ENCODE measurements around the gene HEXIM2.

The HEXIM2 gene

DNA sequence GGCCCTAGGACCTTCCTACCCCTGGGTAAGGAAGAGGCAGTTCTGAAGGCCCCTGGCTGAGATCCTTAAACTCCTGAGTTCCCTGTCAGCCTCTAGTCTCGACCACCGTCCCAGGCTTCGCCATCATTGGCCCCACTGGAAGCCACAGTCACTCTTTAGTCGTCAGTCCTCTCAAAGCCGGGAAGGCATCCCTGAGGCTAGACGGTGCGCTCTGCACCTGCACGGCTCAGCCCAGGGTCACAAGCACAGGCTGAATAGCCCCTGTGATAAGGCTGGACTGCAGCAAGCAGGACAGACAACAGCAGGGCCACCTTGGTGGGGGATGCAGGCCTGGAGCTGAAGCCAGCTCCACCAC lies 16.7 kb upstream of the HEXIM2 start:
- DNase-seq = no peak

DNA sequence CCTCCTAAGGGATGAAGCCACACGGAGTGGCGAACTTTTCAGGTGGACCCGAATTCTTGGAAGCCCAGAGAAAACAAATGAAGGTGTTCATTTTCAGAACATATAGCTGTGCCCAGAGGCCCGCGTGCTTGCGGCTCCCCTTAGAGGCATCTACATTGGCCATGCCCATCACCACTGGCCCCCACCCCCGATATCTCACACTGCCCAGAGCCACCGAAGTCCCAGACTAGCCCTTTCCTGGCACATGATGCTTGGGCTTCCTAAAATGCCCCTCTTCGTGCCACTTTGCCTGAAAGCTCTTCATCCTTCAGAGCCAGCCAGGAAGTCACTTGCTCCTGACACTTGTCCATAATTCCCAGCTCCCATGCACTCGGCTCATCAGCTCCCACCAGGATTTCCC lies 15.5 kb upstream of the HEXIM2 start:
- DNase-seq = no peak

DNA sequence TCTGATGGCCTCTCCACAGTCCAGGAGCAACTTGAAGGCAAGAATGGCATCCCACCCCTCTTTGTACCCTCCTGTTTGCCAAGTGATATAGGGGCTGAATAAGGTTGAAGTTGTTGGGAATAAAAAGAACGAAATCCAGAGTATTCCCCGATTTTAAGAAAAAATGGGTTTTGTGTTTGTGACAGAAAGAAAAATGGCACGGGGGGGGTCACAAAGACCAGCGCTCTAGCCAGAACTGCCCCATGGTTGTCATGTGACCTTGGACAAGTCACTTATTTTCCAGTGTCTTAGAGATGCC lies 15.1 kb upstream of the HEXIM2 start:
- DNase-seq = no peak

DNA sequence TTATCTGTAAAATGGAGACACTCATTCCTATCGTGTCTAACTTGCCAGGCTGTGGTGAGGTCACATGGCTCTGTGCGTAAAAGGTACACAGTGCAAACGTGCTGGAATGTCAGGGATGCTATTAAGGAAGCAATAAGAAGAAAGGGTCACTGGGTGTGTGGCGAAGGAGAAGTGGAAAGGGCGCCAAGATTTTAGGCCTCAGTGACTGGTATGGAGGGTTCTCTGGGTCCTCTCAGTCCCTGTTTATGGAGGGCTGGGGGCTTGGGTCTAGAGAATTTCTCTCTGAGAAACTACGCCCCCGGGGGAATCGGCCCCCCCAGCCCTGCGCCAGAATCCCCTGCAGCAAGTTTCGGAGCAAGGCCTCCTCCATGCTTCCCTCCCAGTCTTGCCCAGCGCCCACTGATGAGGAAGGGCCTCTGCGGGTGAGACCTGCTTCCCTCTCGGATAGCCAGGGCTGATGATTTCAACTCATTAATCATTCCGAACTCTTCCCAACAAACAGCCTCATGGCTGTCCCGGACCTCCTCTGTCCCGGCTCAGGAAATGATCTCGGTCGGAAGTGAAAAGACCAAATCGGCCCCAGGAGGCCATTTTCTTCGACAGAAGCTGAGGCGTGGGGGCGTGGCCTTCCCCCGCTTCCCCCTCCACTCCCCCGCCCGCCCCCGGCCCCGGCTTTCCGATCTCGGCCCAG lies 14.6 kb upstream of the HEXIM2 start:
- peak; percentile 71 to 89 for DNase-seq

DNA sequence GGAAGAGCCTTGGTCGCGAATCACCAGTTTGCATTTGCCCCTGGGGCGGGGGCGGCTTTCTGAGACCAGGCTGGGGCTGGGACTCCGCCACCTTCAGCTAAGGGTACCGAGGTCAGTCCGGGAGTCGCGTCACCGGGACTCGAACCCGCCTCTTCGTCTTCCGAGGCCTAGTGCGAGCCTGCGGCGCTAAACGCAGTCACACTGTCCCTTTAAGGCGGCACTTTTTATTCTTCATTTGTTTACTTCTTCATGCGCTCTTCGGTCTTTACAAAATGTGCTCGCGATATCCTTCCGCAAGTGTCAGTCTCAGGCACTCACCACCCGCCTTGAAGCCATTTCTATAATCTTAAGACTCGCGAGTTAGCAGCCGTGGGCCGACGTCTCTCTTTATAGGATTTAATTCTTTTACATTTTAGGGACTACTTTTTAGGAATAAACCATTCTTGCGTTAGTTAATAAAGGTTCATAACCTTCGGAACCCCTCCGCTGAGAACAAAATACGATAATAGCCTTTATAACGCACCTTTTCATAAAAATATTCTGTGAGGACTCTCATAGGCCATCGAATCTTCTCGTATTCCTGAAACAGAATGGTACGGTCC lies 14.0 kb upstream of the HEXIM2 start:
- peak; percentile 91 to 95 for DNase-seq

DNA sequence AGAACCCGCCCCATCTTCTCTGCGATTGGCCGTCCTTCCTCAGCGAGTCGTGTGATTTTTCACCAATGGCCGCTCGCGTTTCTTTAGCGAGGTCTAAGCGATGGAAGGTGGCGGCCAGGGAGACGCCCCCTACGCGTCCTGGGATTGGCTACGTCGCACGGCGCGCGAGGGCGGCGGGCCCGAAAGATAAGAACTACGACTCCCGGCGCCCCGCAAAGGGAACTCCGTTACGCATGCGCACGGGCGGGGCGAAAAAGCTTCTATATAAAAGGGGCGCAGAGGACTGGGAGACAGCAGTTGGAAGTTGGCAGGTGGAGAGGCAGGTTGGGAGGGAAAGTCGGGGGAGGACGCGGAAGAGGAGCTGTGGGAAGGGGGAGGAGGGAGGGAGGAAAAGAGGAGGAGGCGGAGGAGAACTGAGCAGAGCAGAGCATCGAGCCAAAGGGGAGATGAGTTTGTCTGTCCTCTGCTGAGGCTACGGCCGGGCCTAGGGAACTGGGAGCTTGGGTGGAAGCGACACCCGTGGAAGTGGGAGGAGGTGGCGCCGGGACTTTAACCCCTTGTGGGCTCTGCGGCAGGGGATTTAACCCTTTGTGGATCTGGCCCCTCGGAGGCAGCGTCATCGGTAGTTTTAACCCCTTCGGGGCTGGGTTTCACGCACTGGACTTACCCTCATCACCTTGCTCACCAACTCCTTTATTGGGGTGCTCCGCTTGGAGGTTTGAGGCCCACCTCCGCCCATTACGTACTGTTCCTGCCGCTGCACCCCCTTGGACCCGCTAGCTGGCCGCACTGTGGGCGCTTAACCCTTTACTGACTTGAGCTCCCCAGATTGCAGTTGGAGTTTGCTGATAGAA lies 13.3 kb upstream of the HEXIM2 start, which contains the start of gene HEXIM1:
HEXIM1 (plus strand) TSS at position 293 of the 854 bp plus-strand sequence. CDS start 716 bp downstream, outside the sequence.
- peak; percentile 99 to 100 for DNase-seq

DNA sequence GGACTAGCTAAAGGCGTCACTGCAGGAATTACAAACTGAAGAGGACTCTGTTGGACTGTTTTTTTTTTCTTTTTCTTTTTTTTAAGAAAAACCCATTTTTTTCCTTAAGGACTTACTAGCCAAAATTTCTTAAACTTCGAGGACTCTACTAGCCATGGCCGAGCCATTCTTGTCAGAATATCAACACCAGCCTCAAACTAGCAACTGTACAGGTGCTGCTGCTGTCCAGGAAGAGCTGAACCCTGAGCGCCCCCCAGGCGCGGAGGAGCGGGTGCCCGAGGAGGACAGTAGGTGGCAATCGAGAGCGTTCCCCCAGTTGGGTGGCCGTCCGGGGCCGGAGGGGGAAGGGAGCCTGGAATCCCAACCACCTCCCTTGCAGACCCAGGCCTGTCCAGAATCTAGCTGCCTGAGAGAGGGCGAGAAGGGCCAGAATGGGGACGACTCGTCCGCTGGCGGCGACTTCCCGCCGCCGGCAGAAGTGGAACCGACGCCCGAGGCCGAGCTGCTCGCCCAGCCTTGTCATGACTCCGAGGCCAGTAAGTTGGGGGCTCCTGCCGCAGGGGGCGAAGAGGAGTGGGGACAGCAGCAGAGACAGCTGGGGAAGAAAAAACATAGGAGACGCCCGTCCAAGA lies 12.5 kb upstream of the HEXIM2 start:
- peak; percentile 43 to 68 for DNase-seq

DNA sequence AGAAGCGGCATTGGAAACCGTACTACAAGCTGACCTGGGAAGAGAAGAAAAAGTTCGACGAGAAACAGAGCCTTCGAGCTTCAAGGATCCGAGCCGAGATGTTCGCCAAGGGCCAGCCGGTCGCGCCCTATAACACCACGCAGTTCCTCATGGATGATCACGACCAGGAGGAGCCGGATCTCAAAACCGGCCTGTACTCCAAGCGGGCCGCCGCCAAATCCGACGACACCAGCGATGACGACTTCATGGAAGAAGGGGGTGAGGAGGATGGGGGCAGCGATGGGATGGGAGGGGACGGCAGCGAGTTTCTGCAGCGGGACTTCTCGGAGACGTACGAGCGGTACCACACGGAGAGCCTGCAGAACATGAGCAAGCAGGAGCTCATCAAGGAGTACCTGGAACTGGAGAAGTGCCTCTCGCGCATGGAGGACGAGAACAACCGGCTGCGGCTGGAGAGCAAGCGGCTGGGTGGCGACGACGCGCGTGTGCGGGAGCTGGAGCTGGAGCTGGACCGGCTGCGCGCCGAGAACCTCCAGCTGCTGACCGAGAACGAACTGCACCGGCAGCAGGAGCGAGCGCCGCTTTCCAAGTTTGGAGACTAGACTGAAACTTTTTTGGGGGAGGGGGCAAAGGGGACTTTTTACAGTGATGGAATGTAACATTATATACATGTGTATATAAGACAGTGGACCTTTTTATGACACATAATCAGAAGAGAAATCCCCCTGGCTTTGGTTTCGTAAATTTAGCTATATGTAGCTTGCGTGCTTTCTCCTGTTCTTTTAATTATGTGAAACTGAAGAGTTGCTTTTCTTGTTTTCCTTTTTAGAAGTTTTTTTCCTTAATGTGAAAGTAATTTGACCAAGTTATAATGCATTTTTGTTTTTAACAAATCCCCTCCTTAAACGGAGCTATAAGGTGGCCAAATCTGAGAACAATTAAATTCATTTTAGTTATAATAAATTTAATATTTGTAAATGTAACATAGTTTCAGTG lies 11.7 kb upstream of the HEXIM2 start:
- DNase-seq = peak in 1 of 2 experiments; percentile 47

DNA sequence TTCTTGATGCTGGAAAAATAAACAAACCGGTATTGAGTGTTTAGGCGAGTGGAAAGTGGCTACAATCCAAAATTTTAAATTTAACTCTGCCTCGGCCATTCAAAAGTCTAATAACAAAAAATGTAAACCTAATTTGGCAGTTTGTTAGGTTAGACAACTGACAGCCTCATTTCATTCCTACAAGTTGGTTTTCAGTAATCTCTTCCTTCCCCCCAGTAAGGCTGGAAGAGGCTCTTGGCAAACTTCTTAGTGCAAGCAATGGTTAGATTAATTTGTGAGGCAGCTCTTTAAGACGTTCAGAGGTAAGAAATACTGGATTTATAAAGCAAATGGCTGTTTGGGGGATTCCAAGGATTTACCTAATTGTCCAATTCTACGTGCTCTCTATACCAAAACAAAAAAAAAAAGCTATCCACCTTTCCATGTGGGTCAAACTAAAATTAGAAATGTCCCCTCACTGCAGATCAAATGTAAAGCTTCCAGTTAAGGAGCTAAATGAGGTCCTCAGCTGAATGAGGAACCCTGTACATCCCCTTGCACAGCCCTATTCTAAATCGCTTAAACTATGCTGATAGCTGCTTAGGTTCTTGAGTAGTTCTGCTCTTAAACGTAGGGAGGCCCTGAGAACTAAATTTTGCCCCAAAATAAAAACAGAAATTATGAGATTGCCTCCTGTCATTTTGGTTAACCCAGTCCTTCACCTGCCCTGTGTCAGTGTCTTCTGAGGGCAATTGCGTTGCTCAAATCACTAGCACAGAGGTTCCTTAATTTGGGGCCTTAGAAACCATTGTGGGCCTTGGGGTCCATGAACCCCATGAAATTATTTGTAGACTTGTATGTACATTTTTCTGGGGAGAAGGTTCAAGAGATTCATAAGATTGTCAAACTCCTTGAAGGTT lies 10.5 kb upstream of the HEXIM2 start:
- DNase-seq = no peak

DNA sequence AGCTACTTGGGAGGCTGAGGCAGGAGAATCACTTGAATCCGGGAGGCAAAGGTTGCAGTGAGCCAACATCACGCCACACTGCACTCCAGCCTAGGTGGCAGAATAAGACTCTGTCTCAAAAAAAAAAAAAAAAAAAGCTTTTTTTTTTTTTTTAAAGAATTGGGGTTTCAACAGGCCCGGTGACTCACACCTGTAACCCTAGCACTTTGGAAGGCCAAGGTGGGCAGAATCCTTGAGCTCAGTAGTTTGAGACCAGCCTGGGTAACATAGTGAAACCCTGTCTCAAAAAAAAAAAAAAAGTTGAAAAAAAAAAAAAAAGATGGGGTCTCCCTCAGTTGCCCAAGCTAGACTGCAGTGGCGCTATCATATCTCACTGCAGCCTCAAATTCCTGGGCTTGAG lies 6.6 kb upstream of the HEXIM2 start:
- no peak for DNase-seq

DNA sequence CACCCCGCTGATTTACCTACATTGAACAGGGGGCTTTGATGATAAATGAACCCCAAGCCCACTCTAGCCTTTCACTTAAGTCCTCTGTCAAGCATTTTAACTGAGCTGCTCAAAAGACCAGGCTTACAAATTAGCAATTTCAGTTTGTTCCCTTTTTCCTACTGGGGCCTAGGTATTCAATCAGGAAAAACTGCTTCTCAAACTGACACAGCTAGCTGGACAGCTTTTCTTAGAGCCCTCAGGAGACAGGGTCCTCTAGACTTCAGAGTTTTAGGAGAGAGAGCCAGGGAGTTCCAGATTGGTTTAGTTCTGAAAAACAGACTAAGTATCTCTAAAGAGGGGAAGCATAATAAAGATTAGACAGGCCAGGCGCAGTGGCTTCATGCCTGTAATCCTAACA lies 6.2 kb upstream of the HEXIM2 start:
- no peak for DNase-seq

DNA sequence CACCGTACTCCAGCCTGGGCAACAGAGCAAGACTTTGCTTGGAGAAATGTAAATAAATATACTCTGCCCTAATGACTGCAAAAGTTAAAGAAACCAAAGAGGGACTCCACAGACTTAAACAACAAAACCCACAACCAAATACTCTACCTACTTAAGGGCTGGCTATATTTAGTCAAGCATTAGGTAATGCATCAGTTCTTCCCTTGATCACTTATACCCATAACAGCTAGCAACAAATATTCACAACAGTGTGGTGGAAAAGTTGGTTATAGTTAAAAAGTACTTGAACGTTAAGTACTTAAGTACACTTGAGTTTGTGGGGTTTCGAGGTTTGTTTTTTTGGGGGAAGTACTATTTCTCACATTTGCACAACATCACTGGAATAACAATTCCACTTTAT lies 5.4 kb upstream of the HEXIM2 start:
- no peak for DNase-seq

DNA sequence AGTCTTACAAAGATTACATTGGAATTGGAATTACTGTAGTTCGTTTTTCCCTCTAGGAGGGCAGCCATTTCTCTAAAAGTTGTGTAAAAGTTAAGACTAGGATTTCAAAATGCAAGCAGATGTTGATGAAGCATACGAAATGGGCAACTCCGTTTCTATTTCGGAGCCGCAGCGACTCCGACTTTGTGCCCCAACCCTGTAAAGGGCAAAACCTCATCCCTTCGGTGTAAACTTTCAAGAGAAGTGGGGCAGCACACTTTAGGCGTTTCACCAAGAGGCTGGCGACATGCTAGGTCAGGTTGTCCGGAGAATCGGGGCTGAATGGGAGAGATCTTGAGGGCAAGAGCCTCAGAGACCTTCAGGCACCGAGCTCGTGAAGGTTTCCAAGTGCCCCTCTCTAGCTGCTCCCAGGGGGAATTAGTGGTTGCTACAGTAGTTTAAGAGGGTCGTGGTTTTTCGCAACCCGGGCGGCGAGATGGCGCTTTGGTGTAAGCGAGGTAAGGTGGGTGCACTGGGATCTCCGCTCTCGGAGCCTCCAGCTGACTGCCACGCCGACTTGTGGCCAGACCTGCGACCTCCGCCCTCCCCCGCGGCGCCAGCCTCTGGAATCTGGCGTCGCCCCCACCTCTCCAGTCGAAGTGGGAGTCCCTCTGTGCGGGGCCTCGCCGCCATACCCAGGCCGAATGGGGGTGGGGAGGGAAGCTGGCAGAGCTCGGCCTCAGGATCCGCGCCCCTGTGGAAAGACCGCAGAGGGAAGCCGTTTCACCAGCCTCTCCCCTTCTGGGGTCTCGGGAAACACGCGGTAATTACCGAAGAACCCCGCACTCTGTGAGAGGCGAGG lies 1.0 kb upstream of the HEXIM2 start:
- DNase-seq = peak in 1 of 2 experiments; percentile 55

DNA sequence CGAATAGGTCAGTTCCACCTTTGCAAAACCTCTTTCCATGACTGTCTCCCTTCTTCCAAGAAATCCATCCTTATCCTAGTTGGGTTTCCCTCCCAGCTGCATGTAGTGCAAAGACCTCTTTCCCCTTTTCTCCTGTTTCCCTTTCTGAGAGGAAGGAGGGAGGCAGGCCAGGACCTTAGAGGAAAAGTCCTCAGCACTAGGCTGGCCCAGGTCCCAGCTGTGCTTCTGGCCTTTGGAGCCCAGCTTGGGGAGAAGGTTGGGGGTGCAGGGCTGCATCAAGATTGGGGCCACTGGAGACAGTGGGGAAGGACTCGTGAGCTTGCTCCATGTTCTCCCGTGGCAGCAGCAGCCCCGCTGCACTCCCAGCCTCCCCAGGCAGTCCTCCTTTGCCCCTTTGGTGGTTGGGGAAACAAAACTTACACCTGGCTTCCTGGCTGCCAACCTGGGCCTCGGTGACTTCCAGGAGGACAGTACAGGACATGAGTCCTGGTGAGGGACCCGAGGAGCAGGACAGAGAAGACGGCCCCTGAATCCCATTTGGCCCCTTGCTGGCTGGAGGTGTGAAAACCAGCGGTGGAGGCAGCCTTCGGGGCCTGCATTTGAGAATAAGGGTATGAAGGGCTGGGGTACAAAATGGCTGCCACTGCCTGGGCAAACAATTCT lies 481 bp downstream of the HEXIM2 start:
- DNase-seq = no peak

DNA sequence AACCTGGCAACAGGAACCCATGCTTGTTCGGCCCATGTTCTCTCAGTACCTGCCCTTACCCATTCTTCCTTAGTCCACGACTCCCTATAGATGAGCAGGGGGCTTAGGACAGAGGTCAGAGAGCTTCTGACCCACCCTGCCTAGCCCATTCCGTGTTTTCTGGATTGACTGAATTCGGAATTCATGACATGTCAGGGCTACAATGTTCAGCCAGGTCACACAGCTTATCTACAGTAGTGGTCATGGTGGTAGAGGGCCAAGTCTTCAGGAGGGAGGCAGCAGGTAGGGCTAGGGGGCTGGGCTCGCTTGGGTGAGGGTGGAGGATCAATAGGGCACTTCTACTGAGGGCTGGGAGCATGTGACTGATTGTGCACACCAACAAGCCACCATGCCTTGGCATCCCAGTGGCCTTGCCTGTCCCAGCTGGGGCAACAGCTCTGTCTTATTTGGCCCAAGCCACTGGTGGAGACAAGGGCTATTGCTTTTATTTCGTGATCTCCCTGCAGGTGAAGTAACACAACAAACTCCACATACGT lies 3.1 kb downstream of the HEXIM2 start:
- no peak for DNase-seq

DNA sequence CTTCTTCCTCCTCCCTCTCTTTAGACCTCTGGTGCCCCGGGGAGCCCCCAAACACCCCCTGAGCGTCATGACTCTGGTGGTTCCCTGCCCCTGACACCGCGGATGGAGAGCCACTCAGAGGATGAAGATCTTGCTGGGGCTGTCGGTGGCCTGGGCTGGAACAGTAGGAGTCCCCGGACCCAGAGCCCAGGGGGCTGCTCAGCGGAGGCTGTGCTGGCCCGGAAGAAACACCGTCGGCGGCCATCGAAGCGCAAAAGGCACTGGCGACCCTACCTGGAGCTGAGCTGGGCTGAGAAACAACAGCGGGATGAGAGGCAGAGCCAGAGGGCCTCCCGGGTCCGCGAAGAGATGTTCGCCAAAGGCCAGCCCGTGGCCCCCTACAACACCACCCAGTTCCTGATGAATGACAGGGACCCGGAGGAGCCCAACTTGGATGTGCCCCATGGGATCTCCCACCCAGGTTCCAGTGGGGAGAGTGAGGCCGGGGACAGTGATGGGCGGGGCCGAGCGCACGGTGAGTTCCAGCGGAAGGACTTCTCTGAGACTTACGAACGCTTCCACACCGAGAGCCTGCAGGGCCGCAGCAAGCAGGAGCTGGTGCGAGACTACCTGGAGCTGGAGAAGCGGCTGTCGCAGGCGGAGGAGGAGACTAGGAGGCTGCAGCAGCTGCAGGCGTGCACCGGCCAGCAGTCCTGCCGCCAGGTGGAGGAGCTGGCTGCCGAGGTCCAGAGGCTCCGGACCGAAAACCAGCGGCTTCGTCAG lies 7.5 kb downstream of the HEXIM2 start:
- DNase-seq = no peak

DNA sequence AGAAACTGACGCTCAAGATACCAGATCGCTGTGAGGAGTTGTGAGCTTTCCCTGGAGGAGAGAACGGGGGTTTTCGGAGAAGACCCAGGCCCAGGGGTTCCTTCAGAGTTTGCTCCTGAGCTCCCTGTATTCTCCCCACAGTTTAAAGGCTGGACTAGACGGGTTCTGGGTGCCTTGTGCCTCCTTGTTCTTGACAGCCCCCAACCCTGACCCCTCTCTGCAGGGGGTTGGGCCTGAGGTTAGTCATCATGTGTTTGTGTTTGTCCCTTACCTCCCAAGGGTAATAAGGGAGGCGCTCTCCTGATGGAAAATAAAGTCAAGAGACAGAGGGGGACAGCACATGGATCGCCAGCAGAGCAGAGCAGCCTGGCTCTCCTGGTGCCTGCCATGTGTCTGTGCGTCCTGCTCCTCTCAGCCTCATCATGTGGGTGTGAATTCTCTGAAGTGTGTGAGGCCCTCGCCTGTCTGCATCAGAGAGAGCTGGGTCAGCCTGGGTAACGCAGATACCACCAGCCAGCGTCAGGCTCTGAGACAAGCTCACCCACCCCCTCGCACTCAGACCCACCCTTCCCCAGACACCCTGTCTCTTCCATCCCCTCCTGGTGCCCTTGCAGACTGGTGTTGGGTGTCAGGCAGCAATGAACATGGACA lies 8.7 kb downstream of the HEXIM2 start:
- DNase-seq = no peak

DNA sequence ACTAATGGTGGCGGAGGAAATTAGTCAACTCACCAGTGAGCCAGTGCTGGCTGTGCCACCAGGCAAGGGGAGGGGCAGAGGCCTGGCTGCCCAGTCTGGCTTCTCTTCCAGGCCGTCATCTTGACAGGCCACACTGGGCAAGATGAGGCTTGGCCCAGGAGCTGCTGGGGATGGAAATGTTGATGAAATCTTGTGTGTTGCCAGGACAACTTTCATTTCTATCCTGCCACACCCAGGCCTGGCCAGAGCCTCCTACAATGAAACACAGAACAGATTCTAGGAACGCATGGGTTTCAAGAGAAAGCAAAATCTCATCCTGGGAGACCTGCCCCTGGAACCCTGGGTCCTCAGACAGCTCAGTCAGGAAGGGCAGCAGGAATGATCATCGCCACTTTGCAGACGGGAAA lies 9.3 kb downstream of the HEXIM2 start:
- DNase-seq = peak in 1 of 2 experiments; percentile 18

Measured in NCI-H446 (cell line).